Heart right ventricle (tissue), 16 donors: ENCODE results near the gene EML1. TPM values are rescaled to one million over a fixed set of nuclear protein-coding genes. Genes with fewer than 3 reads are reported as not detected.

Experiments used
- ATAC-seq, 8 donors: fragments of 200-7000 bp; cut with Tn5 transposase; one replicate each; pipeline ENCODE4 v1.9.1; 2020; ENCODE audit warnings: mild to moderate bottlenecking in 8 of 8, moderate library complexity in 8 of 8, moderate number of reproducible peaks in 1 of 8
- DNase-seq, 2 donors: peaks; one replicate each; pipeline ENCODE4 v3.0.0-alpha.2; 2020
- H3K27ac ChIP-seq, 10 donors: fragments of 200-600 bp; sonication (generic) in 2 of 10; one replicate each; pipeline versions ENCODE4 v1.5.0 to v1.8.0; 2020 to 2022; ENCODE audit warnings: mild to moderate bottlenecking in 3 of 10
- H3K27me3 ChIP-seq, 7 donors: fragments of 200-600 bp; one replicate each; pipeline ENCODE4 v1.8.0; 2021 to 2022; ENCODE audit warnings: mild to moderate bottlenecking in 2 of 7
- H3K36me3 ChIP-seq, 9 donors: fragments of 200-600 bp; sonication (generic) in 1 of 9; one replicate each; pipeline versions ENCODE4 v1.5.0 to v1.8.0; 2020 to 2022; ENCODE audit warnings: mild to moderate bottlenecking in 2 of 9
- H3K4me1 ChIP-seq, 9 donors: fragments of 200-600 bp; sonication (generic) in 1 of 9; one replicate each; pipeline versions ENCODE4 v1.5.0 to v1.8.0; 2020 to 2022; ENCODE audit warnings: mild to moderate bottlenecking in 4 of 9
- H3K4me3 ChIP-seq, 10 donors: fragments of 200-600 bp; sonication (generic) in 2 of 10; one replicate each; pipeline versions ENCODE4 v1.5.0 to v1.8.0; 2020 to 2022; ENCODE audit warnings: mild to moderate bottlenecking in 7 of 10, moderate library complexity in 2 of 10
- H3K9me3 ChIP-seq, 11 donors: fragments of 200-600 bp in 10 of 11; sonication (generic) in 2 of 11; one replicate each; pipeline versions ENCODE4 v1.5.0 to v1.8.0; 2013 to 2022; ENCODE audit warnings: mild to moderate bottlenecking in 2 of 11, control low read depth in 1 of 11, moderate library complexity in 1 of 11
- WGBS, 2 donors: extraction: QIAGEN DNeasy Blood & Tissue Kit; methylation state at CpG; one replicate each; pipeline ENCODE4 v1.1.7; 2013; ENCODE audit warnings: inconsistent platforms in 1 of 2; 5-methylcytosine and 5-hydroxymethylcytosine counted together
- intact Hi-C, 10 donors: fragments of 100-400 bp; cut with DNase I; formaldehyde crosslinking; loops; one replicate each; pipeline versions ENCODE4 v1.11.1 to v1.14.2; 2022
- polyA plus RNA-seq, 2 donors: library from polyadenylated mRNA; stranded (reverse); fragments of 200-250 nt; gene quantifications; one replicate each; pipeline ENCODE4 v1.2.3, GENCODE V29; 2013
- total RNA-seq, 10 donors: library from RNA; stranded (reverse); fragmentation: NEBNext Ultra II Directional in 3 of 10; extraction: Animal tissue kit (Norgen Biotek cat#: 25700) in 3 of 10; gene quantifications; one replicate each; pipeline versions ENCODE4 v1.2.1 to v1.2.4, GENCODE V29; 2021 to 2023
- TF ChIP-seq, protein P1 (sequence below), 9 donors: fragments of 200-600 bp; sonication (generic) in 2 of 9; IDR thresholded peaks; one replicate each; pipeline versions ENCODE4 v1.5.0 to v1.8.0; 2021 to 2022; ENCODE audit warnings: antibody characterized with exemption in 9 of 9, mild to moderate bottlenecking in 5 of 9, moderate library complexity in 1 of 9
- donor health status: Arrhythmogenic right ventricular cardiomyopathy.
- donor health status: ischemic (EF 13 %, LVEDD 7.1; RV severe dilation, severe dysfunction).
- donor health status: healthy with polysubstance abuse.
- donor health status: DM: no; HTN: yes; CAD: no.
- donor health status: DM: no; HTN: no; CAD: no.
- donor health status: ischemic (EF 25% LVEDD 6.9; RV normal size, moderate dysfunction).
- donor health status: ischemic (EF 25% LVEDD 5.7; RV mildly dilated, moderate dysfunction).
- donor health status: healthy.
- donor health status: DM: yes; HTN: yes; CAD: no.
- donor health status: Ischemic cardiomyopathy.
- donor health status: ischemic (EF 35%, LVEDD 5.7; RV mildly dilated, moderate dysfunction).
- donor health status: nonischemic (EF 11% LVEDD 7.7; RV severe dilation, severe dysfunction).
- donor health status: DM: yes; HTN: yes; CAD: no.
- donor health status: PGD.
- donor health status: ischemic (EF 29% LVEDD 5.4; RV normal size, mild dysfunction).
- donor health status: nonischemic (EF 23%, LVEDD 6.1; RV moderate dilation, normal function).

EML1 gene
- total and polyA plus RNA-seq, 12 donors, result 9.1 to 49.2 (median 33.8) TPM

DNA sequence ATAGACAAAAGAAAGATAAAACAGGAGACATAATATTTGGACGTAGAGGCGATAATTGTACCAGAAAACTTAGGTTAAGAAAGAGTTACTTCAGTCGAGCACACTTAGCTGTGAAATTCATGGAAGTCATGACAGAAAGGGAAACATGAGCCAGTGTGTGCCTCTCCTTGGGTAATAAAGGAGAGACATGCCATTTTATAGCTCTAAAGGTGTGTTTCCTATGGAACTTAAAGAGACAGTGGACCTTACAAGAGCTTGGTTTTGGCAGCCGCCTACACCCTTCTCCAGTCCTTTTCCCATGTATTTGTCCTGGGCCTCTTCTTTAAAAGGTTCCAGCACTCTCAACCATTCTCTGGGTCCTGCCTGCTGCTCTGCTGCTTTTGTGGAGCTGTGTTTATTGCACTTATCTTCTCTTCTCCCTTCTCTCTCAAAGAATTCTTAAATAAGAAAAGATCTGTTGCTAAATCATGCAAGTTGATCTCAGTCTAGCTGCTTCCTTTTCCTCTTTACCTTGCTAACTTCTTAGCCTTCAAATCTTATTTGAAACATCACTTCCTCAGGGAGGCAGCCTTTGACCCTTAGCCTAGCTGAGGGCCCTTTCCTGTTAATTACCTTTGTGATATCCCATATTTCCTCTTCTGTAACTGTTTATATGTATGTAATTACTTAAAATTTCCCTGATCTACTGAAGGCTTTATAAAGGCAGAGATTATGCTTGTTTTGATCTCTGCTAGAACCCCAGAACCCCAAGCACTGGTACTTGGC, 190.2 kb downstream of the EML1 start:
- no peak overlapping the region for H3K4me3 ChIP-seq
- peaks cover 0 to 6% (median 0%) of the 10 kb centered on the region in 11 donors for H3K9me3 ChIP-seq
- H3K4me1 ChIP-seq, result peaks cover 0 to 22% (median 10%) of the 10 kb centered on the region in 9 donors
- peak overlapping the region in 1 of 10 donors; percentile 21 for H3K27ac ChIP-seq
- H3K27me3 ChIP-seq, result no peaks in the 10 kb centered on the region
- ATAC-seq, result no peak
- intact Hi-C loops, result loop anchor here (2.0 to 10.0 kb wide), 7 partner anchors 124 to 401 kb away; partner anchors contain the start of gene WDR25 (in 4 of the 10)
- WGBS, 2 donors, result 87 to 90% methylated on average over 4 of the region's 4 CpGs
- DNase-seq, result no peak
- H3K36me3 ChIP-seq, result no peaks in the 10 kb centered on the region
- TF ChIP-seq, protein P1, sequence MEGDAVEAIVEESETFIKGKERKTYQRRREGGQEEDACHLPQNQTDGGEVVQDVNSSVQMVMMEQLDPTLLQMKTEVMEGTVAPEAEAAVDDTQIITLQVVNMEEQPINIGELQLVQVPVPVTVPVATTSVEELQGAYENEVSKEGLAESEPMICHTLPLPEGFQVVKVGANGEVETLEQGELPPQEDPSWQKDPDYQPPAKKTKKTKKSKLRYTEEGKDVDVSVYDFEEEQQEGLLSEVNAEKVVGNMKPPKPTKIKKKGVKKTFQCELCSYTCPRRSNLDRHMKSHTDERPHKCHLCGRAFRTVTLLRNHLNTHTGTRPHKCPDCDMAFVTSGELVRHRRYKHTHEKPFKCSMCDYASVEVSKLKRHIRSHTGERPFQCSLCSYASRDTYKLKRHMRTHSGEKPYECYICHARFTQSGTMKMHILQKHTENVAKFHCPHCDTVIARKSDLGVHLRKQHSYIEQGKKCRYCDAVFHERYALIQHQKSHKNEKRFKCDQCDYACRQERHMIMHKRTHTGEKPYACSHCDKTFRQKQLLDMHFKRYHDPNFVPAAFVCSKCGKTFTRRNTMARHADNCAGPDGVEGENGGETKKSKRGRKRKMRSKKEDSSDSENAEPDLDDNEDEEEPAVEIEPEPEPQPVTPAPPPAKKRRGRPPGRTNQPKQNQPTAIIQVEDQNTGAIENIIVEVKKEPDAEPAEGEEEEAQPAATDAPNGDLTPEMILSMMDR (IDR thresholded peaks at IDR 0.05), result no peak

- H3K27ac ChIP-seq, result no peak overlapping the region
These were observed 190.8 kb downstream of the EML1 start for GRCh38 chr14:99984036-99984435.

DNA sequence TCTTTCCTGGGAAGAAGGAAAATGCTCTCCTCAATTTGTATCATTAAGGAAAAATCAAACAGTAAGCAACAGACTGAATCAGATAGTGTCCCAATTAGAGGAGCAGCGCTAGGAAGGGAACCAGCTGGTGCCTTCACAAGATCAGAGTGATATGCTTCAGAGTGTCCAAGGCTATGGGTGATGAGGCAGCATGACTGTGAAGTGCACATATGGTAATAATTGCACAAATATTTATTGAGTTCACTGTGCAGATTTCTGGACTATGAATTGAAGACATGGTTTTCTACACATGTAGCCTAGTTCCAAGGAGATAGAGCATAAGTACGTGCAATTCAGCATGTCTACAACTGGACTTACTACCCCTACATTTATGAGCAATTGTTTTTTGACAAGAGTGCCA, 193.2 kb downstream of the EML1 start:
- intact Hi-C loops, result loop anchor here in 4 of 10 donors (10.0 kb wide), 2 partner anchors 388 to 398 kb away; partner anchors contain the start of gene WDR25 (in 3 of the 4)
- no peak for DNase-seq
- H3K9me3 ChIP-seq, result peaks cover 0 to 6% (median 0%) of the 10 kb centered on the region in 11 donors
- WGBS, 2 donors, result 93 to 96% methylated on average over 2 of the region's 2 CpGs
- TF ChIP-seq, protein P1 (IDR thresholded peaks at IDR 0.05), result no peak
- no peak overlapping the region for H3K27ac ChIP-seq
- H3K4me1 ChIP-seq, result peaks cover 0 to 22% (median 10%) of the 10 kb centered on the region in 9 donors
- ATAC-seq, result no peak
- no peaks in the 10 kb centered on the region for H3K36me3 ChIP-seq
- no peak overlapping the region for H3K4me3 ChIP-seq
- no peaks in the 10 kb centered on the region for H3K27me3 ChIP-seq

More at GRCh38 chr14:99984036-99984435, 190.8 kb downstream of the EML1 start:
- 57 to 64% methylated on average over 3 of the region's 3 CpGs for WGBS, 2 donors
- TF ChIP-seq, protein P1 (IDR thresholded peaks at IDR 0.05), result no peak
- intact Hi-C loops, result loop anchor here in 9 of 10 donors (2.0 to 10.0 kb wide), 6 partner anchors 123 to 401 kb away; partner anchors contain the start of gene WDR25 (in 4 of the 9)
- Histone ChIP-seq H3K4me1 (peaks cover 0 to 22% (median 10%) of the 10 kb centered on the region in 9 donors), H3K27me3 (no peaks in the 10 kb centered on the region), H3K9me3 (peaks cover 0 to 6% (median 0%) of the 10 kb centered on the region in 11 donors), H3K4me3 (no peak overlapping the region), H3K36me3 (no peaks in the 10 kb centered on the region)
- no peak for DNase-seq
- no peak for ATAC-seq

DNA sequence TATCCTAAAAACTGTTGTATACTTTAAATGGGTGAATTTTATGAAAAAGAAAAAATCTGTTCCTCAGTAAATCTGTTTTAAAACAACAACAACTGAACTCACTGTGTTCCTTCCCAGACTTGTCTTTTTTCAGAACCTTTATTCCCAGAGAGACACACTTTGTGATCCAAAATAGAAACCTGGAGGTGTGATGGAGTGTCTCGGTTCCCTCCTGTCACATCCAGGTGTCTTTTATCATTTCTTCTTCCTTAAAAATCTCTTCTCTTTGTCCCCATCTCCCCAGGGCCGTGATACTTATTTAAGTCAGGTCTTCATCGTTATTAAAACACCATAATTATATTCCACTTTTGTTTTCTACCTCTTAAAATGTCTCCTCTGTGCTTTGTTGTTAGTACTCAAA, 195.8 kb downstream of the EML1 start:
- Histone ChIP-seq H3K27me3 (no peaks in the 10 kb centered on the region), H3K9me3 (peaks cover 0 to 6% (median 0%) of the 10 kb centered on the region in 11 donors), H3K4me1 (peaks cover 0 to 4% (median 0%) of the 10 kb centered on the region in 9 donors), H3K27ac (no peak overlapping the region), H3K4me3 (no peak overlapping the region), H3K36me3 (no peaks in the 10 kb centered on the region)
- no peak for DNase-seq
- TF ChIP-seq, protein P1 (IDR thresholded peaks at IDR 0.05), result no peak
- WGBS, 2 donors, result 77 to 82% methylated on average over 3 of the region's 3 CpGs
- ATAC-seq, result no peak
- intact Hi-C loops, result loop anchor here in 4 of 10 donors (10.0 kb wide), 2 partner anchors 386 to 396 kb away; partner anchors contain the start of gene WDR25 (in 3 of the 4)
